ENCODE results near the gene AKNAD1. TPM values are rescaled to one million over a fixed set of nuclear protein-coding genes. Genes with fewer than 3 reads are reported as not detected.

AKNAD1 gene
- total RNA-seq, 1 experiment from 2014 or later: 0.26 TPM

GRCh38 chr1:108850929-108851328, 6.0 kb downstream of the AKNAD1 start:
- in situ Hi-C loops (cut with HindIII; ENCODE audit: low pct_unique_long_range_greater_than_20kb, low sequenced_read_pairs): no loop called here
- no peaks in the 10 kb centered on the region for H3K27me3 ChIP-seq (ENCODE audit: control insufficient read depth, insufficient read depth, low read length)
- no peaks in the 10 kb centered on the region for H3K9me3 ChIP-seq (ENCODE audit: control insufficient read depth, insufficient read depth, low read depth, low read length)
- POLR2A ChIA-PET: no interaction called here
- no peak overlapping the region for H3K27ac ChIP-seq (ENCODE audit: low read length)
- no peaks in the 10 kb centered on the region for H3K36me3 ChIP-seq (ENCODE audit: control insufficient read depth, insufficient read depth, low read length)
- no peak for TF ChIP-seq POLR2AphosphoS5 (IDR thresholded peaks at IDR 0.05; ENCODE audit: low read depth, low read length)
- TF ChIP-seq REST (IDR thresholded peaks at IDR 0.05; ENCODE audit: insufficient read depth in 1 of 2, low read depth in 2 of 2, low read length in 1 of 2): no peak
- no peak for TF ChIP-seq TCF7L2 (IDR thresholded peaks at IDR 0.05; ENCODE audit: low read depth, low read length)
- no peak for TF ChIP-seq SIN3A (IDR thresholded peaks at IDR 0.05; ENCODE audit: borderline replicate concordance, insufficient read depth, low read depth, low read length)
- no peak for TF ChIP-seq CTCF (IDR thresholded peaks at IDR 0.05)
- no peaks in the 10 kb centered on the region for H3K4me1 ChIP-seq (ENCODE audit: control insufficient read depth, insufficient read depth, low read length)
- no TSS peak for BruUV-seq (replicated peaks)
- no peak for ATAC-seq
- CTCF ChIA-PET: no interaction called here
- intact Hi-C loops (cut with micrococcal nuclease; ENCODE audit: unreplicated experiment): no loop called here
- no peak overlapping the region for H3K4me3 ChIP-seq (ENCODE audit: low read depth in 2 of 2, low read length in 2 of 2)
- DNase-seq (ENCODE audit: low read depth, low spot score): no peak

GRCh38 chr1:108848806-108849205, 8.1 kb downstream of the AKNAD1 start:
- H3K4me1 ChIP-seq (ENCODE audit: control insufficient read depth, insufficient read depth, low read length): no peaks in the 10 kb centered on the region
- no TSS peak for BruUV-seq (replicated peaks)
- ATAC-seq: no peak
- no peak for DNase-seq (ENCODE audit: low read depth, low spot score)
- in situ Hi-C loops (cut with HindIII; ENCODE audit: low pct_unique_long_range_greater_than_20kb, low sequenced_read_pairs) (no loop called here), intact Hi-C loops (cut with micrococcal nuclease; ENCODE audit: unreplicated experiment) (no loop called here)
- no peak overlapping the region for H3K4me3 ChIP-seq (ENCODE audit: low read depth in 2 of 2, low read length in 2 of 2)
- no peak overlapping the region for H3K27ac ChIP-seq (ENCODE audit: low read length)
- ChIA-PET POLR2A (interaction anchor here (0.6 kb wide), 1 partner anchor 51 kb away, joined by 8 read pairs; no protein-coding TSS in a partner anchor), CTCF (no interaction called here)
- H3K36me3 ChIP-seq (ENCODE audit: control insufficient read depth, insufficient read depth, low read length): no peaks in the 10 kb centered on the region
- H3K27me3 ChIP-seq (ENCODE audit: control insufficient read depth, insufficient read depth, low read length): no peaks in the 10 kb centered on the region
- TF ChIP-seq TCF7L2 (IDR thresholded peaks at IDR 0.05; ENCODE audit: low read depth, low read length) (no peak), CTCF (IDR thresholded peaks at IDR 0.05) (no peak), REST (IDR thresholded peaks at IDR 0.05; ENCODE audit: insufficient read depth in 1 of 2, low read depth in 2 of 2, low read length in 1 of 2) (no peak), SIN3A (IDR thresholded peaks at IDR 0.05; ENCODE audit: borderline replicate concordance, insufficient read depth, low read depth, low read length) (no peak)
- H3K9me3 ChIP-seq (ENCODE audit: control insufficient read depth, insufficient read depth, low read depth, low read length): no peaks in the 10 kb centered on the region

Data from Panc1 (cell line).